Vagina (tissue), 2 donors: ENCODE data around the gene PPP6R2.

Source experiments
- CTCF ChIP-seq, 3 experiments: fragments of 450-650 bp in 2 of 3; fragments of 200-600 bp in 1 of 3; sonication (generic) in 1 of 3; IDR thresholded peaks; one replicate each; pipeline ENCODE4 v1.5.1; 2017 to 2019; ENCODE audit warnings: antibody characterized with exemption in 3 of 3, mild to moderate bottlenecking in 2 of 3, moderate library complexity in 2 of 3
- POLR2AphosphoS5 ChIP-seq, 2 donors: sonication (generic); formaldehyde crosslinking; IDR thresholded peaks; one replicate each; pipeline ENCODE4 v1.9.0; 2017; ENCODE audit warnings: antibody characterized with exemption in 2 of 2, mild to moderate bottlenecking in 2 of 2, low read depth in 1 of 2; ENCODE audit not compliant: insufficient read depth in 1 of 2

GRCh38 chr22:50376085-50376651, 33.0 kb downstream of the PPP6R2 start:
- TF ChIP-seq CTCF (IDR thresholded peaks at IDR 0.05): no peak
- no peak for TF ChIP-seq POLR2AphosphoS5 (IDR thresholded peaks at IDR 0.05; ENCODE audit: insufficient read depth in 1 of 2, low read depth in 1 of 2)
